HepG2 (cell line): ENCODE results near the gene OAF. TPM values are rescaled to one million over a fixed set of nuclear protein-coding genes. Genes with fewer than 3 reads are reported as not detected.

Experiments
- CBX1 ChIP-seq: IDR thresholded peaks from one replicate; pipeline ENCODE4 v1.6.1; 2016; ENCODE audit warnings: antibody characterized with exemption, low read depth
- EED ChIP-seq: sonication (generic); formaldehyde crosslinking; IDR thresholded peaks from 2 replicates; pipeline ENCODE4 v1.5.0; 2020; ENCODE audit warnings: mild to moderate bottlenecking, missing genetic modification reagents
- FOSL1 ChIP-seq: sonication (generic); formaldehyde crosslinking; IDR thresholded peaks from 2 replicates; pipeline ENCODE4 v1.9.0; 2021; ENCODE audit warnings: missing genetic modification reagents, borderline replicate concordance
- FOSL2 ChIP-seq: sonication (generic); formaldehyde crosslinking; IDR thresholded peaks from 2 replicates; pipeline ENCODE4 v1.4.0; 2020; ENCODE audit warnings: missing genetic modification reagents
- HDAC1 ChIP-seq: sonication (generic); formaldehyde crosslinking; IDR thresholded peaks from 2 replicates; pipeline ENCODE4 v1.5.1; 2020; ENCODE audit warnings: mild to moderate bottlenecking, missing genetic modification reagents
- KAT2B ChIP-seq: fragments of 150-350 bp; IDR thresholded peaks from 2 replicates; pipeline ENCODE4 v1.6.1; 2014; ENCODE audit warnings: low read depth, low read length, borderline replicate concordance
- MIER2 ChIP-seq: IDR thresholded peaks from 2 replicates; pipeline ENCODE4 v1.6.1; 2016; ENCODE audit warnings: missing biosample characterization, missing genetic modification reagents
- NFE2L1 ChIP-seq: sonication (generic); formaldehyde crosslinking; IDR thresholded peaks from 2 replicates; pipeline ENCODE4 v1.4.0; 2020; ENCODE audit warnings: missing genetic modification reagents, mild to moderate bottlenecking, borderline replicate concordance
- NFYB ChIP-seq: sonication (generic); formaldehyde crosslinking; IDR thresholded peaks from 2 replicates; pipeline ENCODE4 v1.4.0; 2020; ENCODE audit warnings: missing genetic modification reagents
- PCBP2 ChIP-seq: fragments of 200-400 bp; formaldehyde crosslinking; optimal IDR thresholded peaks from 2 replicates; pipeline ENCODE3; 2018; ENCODE audit warnings: low read length, low read depth; ENCODE audit not compliant: poor library complexity, severe bottlenecking
- RFX1 ChIP-seq: fragments of 450-650 bp; IDR thresholded peaks from 2 replicates; pipeline ENCODE4 v1.6.1; 2017
- SP5 ChIP-seq: IDR thresholded peaks from 2 replicates; pipeline ENCODE4 v1.6.1; 2016; ENCODE audit warnings: low read depth, borderline replicate concordance
- SUZ12 ChIP-seq: fragments of 150-350 bp; IDR thresholded peaks from 2 replicates; pipeline ENCODE4 v1.6.1; 2014; ENCODE audit warnings: low read depth, low read length
- ZGPAT ChIP-seq: IDR thresholded peaks from 2 replicates; pipeline ENCODE4 v1.6.1; 2016; ENCODE audit warnings: mild to moderate bottlenecking
- ZNF138 ChIP-seq: sonication (generic); formaldehyde crosslinking; IDR thresholded peaks from 2 replicates; pipeline ENCODE4 v1.5.0; 2020; ENCODE audit warnings: mild to moderate bottlenecking, low read depth, missing genetic modification reagents
- ZNF383 ChIP-seq: sonication (generic); formaldehyde crosslinking; IDR thresholded peaks from 2 replicates; pipeline ENCODE4 v1.4.0; 2020; ENCODE audit warnings: missing genetic modification reagents, mild to moderate bottlenecking, borderline replicate concordance
- ZNF432 ChIP-seq: sonication (generic); formaldehyde crosslinking; IDR thresholded peaks from 2 replicates; pipeline ENCODE4 v1.5.0; 2020; ENCODE audit warnings: missing genetic modification reagents, mild to moderate bottlenecking, borderline replicate concordance
- ZNF550 ChIP-seq: sonication (generic); formaldehyde crosslinking; IDR thresholded peaks from 2 replicates; pipeline ENCODE4 v1.4.0; 2020; ENCODE audit warnings: mild to moderate bottlenecking, missing genetic modification reagents, borderline replicate concordance
- ZNF558 ChIP-seq: sonication (generic); formaldehyde crosslinking; IDR thresholded peaks from 2 replicates; pipeline ENCODE4 v1.9.0; 2022; ENCODE audit warnings: mild to moderate bottlenecking, missing genetic modification reagents, borderline replicate concordance
- ZNF691 ChIP-seq: sonication (generic); formaldehyde crosslinking; IDR thresholded peaks from 2 replicates; pipeline ENCODE4 v1.4.0; 2020; ENCODE audit warnings: missing genetic modification reagents, low read depth, mild to moderate bottlenecking, borderline replicate concordance
- ZNF747 ChIP-seq: sonication (generic); formaldehyde crosslinking; IDR thresholded peaks from 2 replicates; pipeline ENCODE4 v1.8.1; 2023; ENCODE audit warnings: missing genetic modification reagents, mild to moderate bottlenecking, borderline replicate concordance
- ZNF776 ChIP-seq: sonication (generic); formaldehyde crosslinking; IDR thresholded peaks from 2 replicates; pipeline ENCODE4 v1.4.0; 2020; ENCODE audit warnings: mild to moderate bottlenecking, missing genetic modification reagents
- ZSCAN21 ChIP-seq: sonication (generic); formaldehyde crosslinking; IDR thresholded peaks from 2 replicates; pipeline ENCODE4 v1.8.0; 2022; ENCODE audit warnings: mild to moderate bottlenecking, missing genetic modification reagents, moderate library complexity, borderline replicate concordance
- polyA plus RNA-seq, 8 experiments: library from polyadenylated mRNA; depleted of rRNA in 3 of 8; stranded (reverse) in 7 of 8; unstranded in 1 of 8; fragments of >200 nt; fragmentation: Illumina TruSeq in 4 of 8; extraction: Trizol in 4 of 8; gene quantifications; 2 replicates each; pipeline versions ENCODE4 v1.2.1 to v1.2.3, GENCODE V29; 2011 to 2016; ENCODE audit warnings: low read depth in 4 of 8, missing spikeins in 1 of 8, mixed read lengths in 1 of 8; ENCODE audit not compliant: insufficient read depth in 1 of 8
- total RNA-seq, 5 experiments: library from RNA; depleted of rRNA; stranded (reverse); fragments of >200 nt; fragmentation: Illumina TruSeq; extraction: Trizol; gene quantifications; 2 replicates each; pipeline ENCODE4 v1.2.3, GENCODE V29; 2016; ENCODE audit warnings: low read depth in 1 of 5
- TF ChIP-seq, protein P1 (sequence below): sonication (generic); formaldehyde crosslinking; IDR thresholded peaks from 2 replicates; pipeline ENCODE4; 2020; ENCODE audit warnings: missing genetic modification reagents, mild to moderate bottlenecking, borderline replicate concordance
- TF ChIP-seq, protein P2 (sequence below): IDR thresholded peaks from 2 replicates; pipeline ENCODE4 v1.6.1; 2016

OAF gene
- total and polyA plus RNA-seq, 2 of the 13 experiments (the other 11 are each of a cell fraction or from before 2014, with no cell fraction given): 63.7 to 94.6 TPM

GRCh38 chr11:120168960-120169681 is 41.7 kb upstream of the OAF start (continued):
- 0 out of 2 replicates have a peak, but pooled peaks have one; percentile 52 for TF ChIP-seq ZGPAT (CRISPR knock-in tag)
- TF ChIP-seq ZNF776 (CRISPR knock-in tag): no peak
- TF ChIP-seq NFE2L1 (CRISPR knock-in tag): no peak
- TF ChIP-seq ZNF558 (CRISPR knock-in tag): no peak
- TF ChIP-seq SP5 (CRISPR knock-in tag): no peak
- TF ChIP-seq ZSCAN21 (CRISPR knock-in tag): no peak
- 0 out of 2 replicates have a peak, but pooled peaks have one; percentile 11 for TF ChIP-seq ZNF138
- TF ChIP-seq PCBP2: no peak
- TF ChIP-seq EED: no peak
- no peak for TF ChIP-seq NFYB (CRISPR knock-in tag)
- TF ChIP-seq, protein P1, sequence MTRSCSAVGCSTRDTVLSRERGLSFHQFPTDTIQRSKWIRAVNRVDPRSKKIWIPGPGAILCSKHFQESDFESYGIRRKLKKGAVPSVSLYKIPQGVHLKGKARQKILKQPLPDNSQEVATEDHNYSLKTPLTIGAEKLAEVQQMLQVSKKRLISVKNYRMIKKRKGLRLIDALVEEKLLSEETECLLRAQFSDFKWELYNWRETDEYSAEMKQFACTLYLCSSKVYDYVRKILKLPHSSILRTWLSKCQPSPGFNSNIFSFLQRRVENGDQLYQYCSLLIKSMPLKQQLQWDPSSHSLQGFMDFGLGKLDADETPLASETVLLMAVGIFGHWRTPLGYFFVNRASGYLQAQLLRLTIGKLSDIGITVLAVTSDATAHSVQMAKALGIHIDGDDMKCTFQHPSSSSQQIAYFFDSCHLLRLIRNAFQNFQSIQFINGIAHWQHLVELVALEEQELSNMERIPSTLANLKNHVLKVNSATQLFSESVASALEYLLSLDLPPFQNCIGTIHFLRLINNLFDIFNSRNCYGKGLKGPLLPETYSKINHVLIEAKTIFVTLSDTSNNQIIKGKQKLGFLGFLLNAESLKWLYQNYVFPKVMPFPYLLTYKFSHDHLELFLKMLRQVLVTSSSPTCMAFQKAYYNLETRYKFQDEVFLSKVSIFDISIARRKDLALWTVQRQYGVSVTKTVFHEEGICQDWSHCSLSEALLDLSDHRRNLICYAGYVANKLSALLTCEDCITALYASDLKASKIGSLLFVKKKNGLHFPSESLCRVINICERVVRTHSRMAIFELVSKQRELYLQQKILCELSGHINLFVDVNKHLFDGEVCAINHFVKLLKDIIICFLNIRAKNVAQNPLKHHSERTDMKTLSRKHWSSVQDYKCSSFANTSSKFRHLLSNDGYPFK (CRISPR knock-in tag): no peak; the same call in 1 of the 2 replicates
- no peak for TF ChIP-seq KAT2B
- TF ChIP-seq FOSL2 (CRISPR knock-in tag): no peak
- TF ChIP-seq, protein P2, sequence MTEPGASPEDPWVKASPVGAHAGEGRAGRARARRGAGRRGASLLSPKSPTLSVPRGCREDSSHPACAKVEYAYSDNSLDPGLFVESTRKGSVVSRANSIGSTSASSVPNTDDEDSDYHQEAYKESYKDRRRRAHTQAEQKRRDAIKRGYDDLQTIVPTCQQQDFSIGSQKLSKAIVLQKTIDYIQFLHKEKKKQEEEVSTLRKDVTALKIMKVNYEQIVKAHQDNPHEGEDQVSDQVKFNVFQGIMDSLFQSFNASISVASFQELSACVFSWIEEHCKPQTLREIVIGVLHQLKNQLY (CRISPR knock-in tag): no peak
- no peak for TF ChIP-seq RFX1
- no peak for TF ChIP-seq FOSL1 (CRISPR knock-in tag)
- TF ChIP-seq ZNF432 (CRISPR knock-in tag): no peak
- TF ChIP-seq CBX1: no peak
- TF ChIP-seq SUZ12: no peak
- TF ChIP-seq ZNF691 (CRISPR knock-in tag): 0 out of 2 replicates have a peak, but pooled peaks have one; percentile 23
- no peak for TF ChIP-seq ZNF383
- no peak for TF ChIP-seq HDAC1 (CRISPR knock-in tag)
- no peak for TF ChIP-seq ZNF747 (CRISPR knock-in tag)
- TF ChIP-seq ZNF550 (CRISPR knock-in tag): no peak
- no peak for TF ChIP-seq MIER2 (CRISPR knock-in tag)
